GM12878 (cell line): ENCODE results near the gene TMEM140. TPM values are rescaled to one million over a fixed set of nuclear protein-coding genes. Genes with fewer than 3 reads are reported as not detected.

Experiments used
- POLR2AphosphoS5 ChIP-seq: IDR thresholded peaks from 2 replicates; pipeline ENCODE4 v1.6.1; 2011; ENCODE audit warnings: mild to moderate bottlenecking, low read length, inconsistent platforms
- YY1 ChIP-seq: IDR thresholded peaks from 2 replicates; pipeline ENCODE4 v1.6.1; 2011; ENCODE audit warnings: low read depth, mild to moderate bottlenecking, low read length
- polyA plus RNA-seq, 11 experiments: library from polyadenylated mRNA; depleted of rRNA in 4 of 11; unstranded in 6 of 11; stranded (reverse) in 5 of 11; fragments of >200 nt; fragmentation: Nextera tagmentation in 4 of 11; fragmentation: Illumina TruSeq in 1 of 11; extraction: Ambion mirVana in 4 of 11; extraction: Trizol in 1 of 11; gene quantifications; 1 replicate in 1 of 11; 2 replicates in 10 of 11; pipeline versions ENCODE4 v1.2.1 to v1.2.3, GENCODE V29; 2011 to 2016; ENCODE audit warnings: inconsistent platforms in 2 of 11, missing spikeins in 2 of 11, low read depth in 1 of 11
- total RNA-seq, 4 experiments: library from RNA; depleted of rRNA in 3 of 4; stranded (reverse); fragments of >200 nt in 3 of 4; fragmentation: Illumina TruSeq in 1 of 4; extraction: Trizol in 1 of 4; gene quantifications; 2 replicates each; pipeline versions ENCODE4 v1.2.1 to v1.2.3, GENCODE V29; 2013 to 2021
- TF ChIP-seq, protein P1 (sequence below): fragments of 450-650 bp; formaldehyde crosslinking; IDR thresholded peaks from 2 replicates; pipeline ENCODE4 v1.5.0; 2022; ENCODE audit warnings: mild to moderate bottlenecking, missing genetic modification characterization
- TF ChIP-seq, protein P2 (sequence below): fragments of 150-350 bp; IDR thresholded peaks from 2 replicates; pipeline ENCODE4 v1.6.1; 2014; ENCODE audit warnings: mild to moderate bottlenecking, low read depth, low read length
- TF ChIP-seq, protein P3 (sequence below): IDR thresholded peaks from 2 replicates; pipeline ENCODE4 v1.6.1; 2011; ENCODE audit warnings: borderline replicate concordance, low read depth, mild to moderate bottlenecking, moderate library complexity, mixed read lengths, low read length; ENCODE audit not compliant: insufficient read depth; ENCODE audit errors: extremely low read length

Gene TMEM140
- total and polyA plus RNA-seq, 10 of the 15 experiments (the other 5 are each of a cell fraction or from before 2014, with no cell fraction given) = 0.85 to 20.7 (median 3.3) TPM

DNA sequence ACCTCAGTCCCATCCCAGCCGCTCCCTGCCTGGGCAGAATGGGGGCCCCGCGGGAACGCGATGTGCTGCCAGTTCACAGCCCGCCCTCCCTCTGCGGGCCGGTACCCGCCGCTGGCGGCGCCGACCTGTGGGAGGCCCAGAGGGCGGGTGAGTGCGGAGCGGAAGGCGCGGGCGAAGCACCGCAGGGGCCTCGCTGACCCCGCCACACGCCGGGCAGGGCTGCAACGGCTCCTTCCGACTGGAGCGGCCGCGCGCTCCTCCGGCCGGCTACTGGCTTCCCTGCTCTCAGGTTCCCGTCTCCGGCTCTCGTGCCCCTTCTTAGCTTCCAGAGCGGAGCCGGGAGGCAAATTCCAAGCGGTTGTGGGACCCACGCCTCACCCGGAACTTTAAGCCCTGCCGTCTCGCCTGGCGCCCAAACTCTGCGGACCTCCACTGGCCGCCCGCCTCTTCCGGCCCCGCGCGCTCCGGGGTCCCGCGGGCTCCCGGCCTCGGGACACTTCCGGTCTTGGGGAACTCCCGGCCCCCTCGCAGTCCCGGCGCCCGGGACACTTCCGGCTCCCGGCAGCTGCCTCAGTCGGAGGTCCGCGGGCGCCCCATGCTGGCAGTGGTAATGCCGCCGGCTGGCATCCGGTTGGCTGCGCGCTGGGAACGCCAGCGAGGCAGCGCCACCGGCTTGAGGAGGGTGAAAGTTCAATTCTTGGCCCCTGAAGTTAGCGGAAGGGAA is 22.6 kb downstream of the TMEM140 start, which contains the start of gene CYREN (continued):
- TF ChIP-seq, protein P1, sequence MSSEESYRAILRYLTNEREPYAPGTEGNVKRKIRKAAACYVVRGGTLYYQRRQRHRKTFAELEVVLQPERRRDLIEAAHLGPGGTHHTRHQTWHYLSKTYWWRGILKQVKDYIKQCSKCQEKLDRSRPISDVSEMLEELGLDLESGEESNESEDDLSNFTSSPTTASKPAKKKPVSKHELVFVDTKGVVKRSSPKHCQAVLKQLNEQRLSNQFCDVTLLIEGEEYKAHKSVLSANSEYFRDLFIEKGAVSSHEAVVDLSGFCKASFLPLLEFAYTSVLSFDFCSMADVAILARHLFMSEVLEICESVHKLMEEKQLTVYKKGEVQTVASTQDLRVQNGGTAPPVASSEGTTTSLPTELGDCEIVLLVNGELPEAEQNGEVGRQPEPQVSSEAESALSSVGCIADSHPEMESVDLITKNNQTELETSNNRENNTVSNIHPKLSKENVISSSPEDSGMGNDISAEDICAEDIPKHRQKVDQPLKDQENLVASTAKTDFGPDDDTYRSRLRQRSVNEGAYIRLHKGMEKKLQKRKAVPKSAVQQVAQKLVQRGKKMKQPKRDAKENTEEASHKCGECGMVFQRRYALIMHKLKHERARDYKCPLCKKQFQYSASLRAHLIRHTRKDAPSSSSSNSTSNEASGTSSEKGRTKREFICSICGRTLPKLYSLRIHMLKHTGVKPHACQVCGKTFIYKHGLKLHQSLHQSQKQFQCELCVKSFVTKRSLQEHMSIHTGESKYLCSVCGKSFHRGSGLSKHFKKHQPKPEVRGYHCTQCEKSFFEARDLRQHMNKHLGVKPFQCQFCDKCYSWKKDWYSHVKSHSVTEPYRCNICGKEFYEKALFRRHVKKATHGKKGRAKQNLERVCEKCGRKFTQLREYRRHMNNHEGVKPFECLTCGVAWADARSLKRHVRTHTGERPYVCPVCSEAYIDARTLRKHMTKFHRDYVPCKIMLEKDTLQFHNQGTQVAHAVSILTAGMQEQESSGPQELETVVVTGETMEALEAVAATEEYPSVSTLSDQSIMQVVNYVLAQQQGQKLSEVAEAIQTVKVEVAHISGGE (CRISPR knock-in tag) = peak; percentile 87
- TF ChIP-seq POLR2AphosphoS5 (peak; percentile 86), YY1 (peak; percentile 79)
- TF ChIP-seq, protein P2, sequence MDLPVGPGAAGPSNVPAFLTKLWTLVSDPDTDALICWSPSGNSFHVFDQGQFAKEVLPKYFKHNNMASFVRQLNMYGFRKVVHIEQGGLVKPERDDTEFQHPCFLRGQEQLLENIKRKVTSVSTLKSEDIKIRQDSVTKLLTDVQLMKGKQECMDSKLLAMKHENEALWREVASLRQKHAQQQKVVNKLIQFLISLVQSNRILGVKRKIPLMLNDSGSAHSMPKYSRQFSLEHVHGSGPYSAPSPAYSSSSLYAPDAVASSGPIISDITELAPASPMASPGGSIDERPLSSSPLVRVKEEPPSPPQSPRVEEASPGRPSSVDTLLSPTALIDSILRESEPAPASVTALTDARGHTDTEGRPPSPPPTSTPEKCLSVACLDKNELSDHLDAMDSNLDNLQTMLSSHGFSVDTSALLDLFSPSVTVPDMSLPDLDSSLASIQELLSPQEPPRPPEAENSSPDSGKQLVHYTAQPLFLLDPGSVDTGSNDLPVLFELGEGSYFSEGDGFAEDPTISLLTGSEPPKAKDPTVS = no peak
- TF ChIP-seq, protein P3, sequence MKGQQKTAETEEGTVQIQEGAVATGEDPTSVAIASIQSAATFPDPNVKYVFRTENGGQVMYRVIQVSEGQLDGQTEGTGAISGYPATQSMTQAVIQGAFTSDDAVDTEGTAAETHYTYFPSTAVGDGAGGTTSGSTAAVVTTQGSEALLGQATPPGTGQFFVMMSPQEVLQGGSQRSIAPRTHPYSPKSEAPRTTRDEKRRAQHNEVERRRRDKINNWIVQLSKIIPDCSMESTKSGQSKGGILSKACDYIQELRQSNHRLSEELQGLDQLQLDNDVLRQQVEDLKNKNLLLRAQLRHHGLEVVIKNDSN = no peak
